C4-2B (cell line): ENCODE results near the gene GSPT2.

ENCODE experiments used
- ZFX ChIP-seq: fragments of 450-650 bp; IDR thresholded peaks from 2 replicates; pipeline ENCODE4 v1.6.1; 2017
- TF ChIP-seq, protein P1 (sequence below): fragments of 450-650 bp; conservative IDR thresholded peaks from 2 replicates; pipeline ENCODE4 v1.5.1; 2017; ENCODE audit warnings: mild to moderate bottlenecking

DNA sequence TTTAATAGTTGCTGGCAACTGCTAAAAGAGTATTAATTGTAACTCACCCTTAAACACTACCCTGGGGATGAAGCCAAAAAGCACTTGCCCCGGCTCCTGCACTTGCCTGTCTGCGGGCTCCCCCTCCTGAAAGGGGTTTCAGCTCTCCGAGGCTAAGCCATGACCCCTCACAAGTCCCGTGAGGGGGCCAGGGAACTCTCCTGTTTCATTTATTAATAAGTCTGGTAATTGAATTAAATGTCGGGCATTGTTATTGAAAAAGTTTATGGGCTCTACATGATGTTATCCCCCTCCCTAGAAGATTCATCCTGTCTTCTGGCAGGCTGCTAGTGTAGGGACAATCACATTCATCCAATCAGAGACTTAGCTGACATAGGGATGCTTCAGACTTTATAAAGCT is 23.3 kb downstream of the GSPT2 start:
- TF ChIP-seq, protein P1, sequence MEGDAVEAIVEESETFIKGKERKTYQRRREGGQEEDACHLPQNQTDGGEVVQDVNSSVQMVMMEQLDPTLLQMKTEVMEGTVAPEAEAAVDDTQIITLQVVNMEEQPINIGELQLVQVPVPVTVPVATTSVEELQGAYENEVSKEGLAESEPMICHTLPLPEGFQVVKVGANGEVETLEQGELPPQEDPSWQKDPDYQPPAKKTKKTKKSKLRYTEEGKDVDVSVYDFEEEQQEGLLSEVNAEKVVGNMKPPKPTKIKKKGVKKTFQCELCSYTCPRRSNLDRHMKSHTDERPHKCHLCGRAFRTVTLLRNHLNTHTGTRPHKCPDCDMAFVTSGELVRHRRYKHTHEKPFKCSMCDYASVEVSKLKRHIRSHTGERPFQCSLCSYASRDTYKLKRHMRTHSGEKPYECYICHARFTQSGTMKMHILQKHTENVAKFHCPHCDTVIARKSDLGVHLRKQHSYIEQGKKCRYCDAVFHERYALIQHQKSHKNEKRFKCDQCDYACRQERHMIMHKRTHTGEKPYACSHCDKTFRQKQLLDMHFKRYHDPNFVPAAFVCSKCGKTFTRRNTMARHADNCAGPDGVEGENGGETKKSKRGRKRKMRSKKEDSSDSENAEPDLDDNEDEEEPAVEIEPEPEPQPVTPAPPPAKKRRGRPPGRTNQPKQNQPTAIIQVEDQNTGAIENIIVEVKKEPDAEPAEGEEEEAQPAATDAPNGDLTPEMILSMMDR, result no peak
- no peak for TF ChIP-seq ZFX
